GM21423 (cell line): ENCODE results near the gene DRD5.
"Not testable (repeated sequence)": the region's sequence is repeated elsewhere in the genome, so short reads cannot be mapped to it uniquely, and the experiment has no call there.

Source experiments
- ATAC-seq: cut with Tn5 transposase; IDR thresholded peaks from one replicate; pipeline ENCODE4 v1.9.1; 2021; ENCODE audit warnings: mild to moderate bottlenecking, moderate library complexity; ENCODE audit not compliant: unreplicated experiment

The DRD5 gene

GRCh38 chr4:9781343-9782135 lies at the start of gene DRD5:
TSS of gene DRD5 (plus strand) at chr4:9781634. CDS start at chr4:9782030, 396 bp downstream.
- no peak for ATAC-seq

- not testable (repeated sequence) for ATAC-seq
Measured at GRCh38 chr4:9732256-9732655, 49.2 kb upstream of the DRD5 start.

GRCh38 chr4:9735515-9735914 lies 45.9 kb upstream of the DRD5 start:
- no peak for ATAC-seq

- not testable (repeated sequence) for ATAC-seq
Measured at GRCh38 chr4:9737280-9737679, 44.2 kb upstream of the DRD5 start.

- not testable (repeated sequence) for ATAC-seq
Measured at GRCh38 chr4:9743789-9744188, 37.6 kb upstream of the DRD5 start.

GRCh38 chr4:9745782-9746181 lies 35.7 kb upstream of the DRD5 start:
- ATAC-seq, result no peak

GRCh38 chr4:9758641-9759317 lies 22.7 kb upstream of the DRD5 start:
- no peak for ATAC-seq

- no peak for ATAC-seq
Measured at GRCh38 chr4:9762823-9763475, 18.5 kb upstream of the DRD5 start.

- no peak for ATAC-seq
Measured at GRCh38 chr4:9764155-9764696, 17.2 kb upstream of the DRD5 start.

- ATAC-seq, result no peak
Measured at GRCh38 chr4:9765091-9765490, 16.3 kb upstream of the DRD5 start.

GRCh38 chr4:9769321-9769720 lies 12.1 kb upstream of the DRD5 start:
- ATAC-seq, result no peak

- no peak for ATAC-seq
Measured at GRCh38 chr4:9771034-9771433, 10.4 kb upstream of the DRD5 start.

GRCh38 chr4:9773471-9773870 lies 8.0 kb upstream of the DRD5 start:
- ATAC-seq, result no peak

- no peak for ATAC-seq
Measured at GRCh38 chr4:9782136-9782436, 652 bp downstream of the DRD5 start.

GRCh38 chr4:9785891-9786290 lies 4.5 kb downstream of the DRD5 start:
- ATAC-seq, result not testable (repeated sequence)

- ATAC-seq, result no peak
Measured at GRCh38 chr4:9792381-9792780, 10.9 kb downstream of the DRD5 start.

- ATAC-seq, result not testable (repeated sequence)
Measured at GRCh38 chr4:9796641-9797040, 15.2 kb downstream of the DRD5 start.

GRCh38 chr4:9800848-9801247 lies 19.4 kb downstream of the DRD5 start:
- ATAC-seq, result no peak

GRCh38 chr4:9804918-9805317 lies 23.5 kb downstream of the DRD5 start:
- no peak for ATAC-seq

- no peak for ATAC-seq
Measured at GRCh38 chr4:9808077-9808476, 26.6 kb downstream of the DRD5 start.

GRCh38 chr4:9811806-9812205 lies 30.4 kb downstream of the DRD5 start:
- ATAC-seq, result no peak
